GM10266 (cell line): Measurements from ENCODE around the gene E2F1.
"Not testable (repeated sequence)": the region's sequence is repeated elsewhere in the genome, so short reads cannot be mapped to it uniquely, and the experiment has no call there.

ENCODE experiments used
- DNase-seq: peaks from one replicate; pipeline ENCODE4 v3.0.0; 2012; ENCODE audit errors: extremely low spot score
- TF ChIP-seq, protein P1 (sequence below): IDR thresholded peaks from 2 replicates; pipeline ENCODE4 v1.5.1; 2012; ENCODE audit warnings: mild to moderate bottlenecking, low read depth; ENCODE audit not compliant: control insufficient read depth, insufficient read depth; ENCODE audit errors: missing control alignments

E2F1 gene

DNA sequence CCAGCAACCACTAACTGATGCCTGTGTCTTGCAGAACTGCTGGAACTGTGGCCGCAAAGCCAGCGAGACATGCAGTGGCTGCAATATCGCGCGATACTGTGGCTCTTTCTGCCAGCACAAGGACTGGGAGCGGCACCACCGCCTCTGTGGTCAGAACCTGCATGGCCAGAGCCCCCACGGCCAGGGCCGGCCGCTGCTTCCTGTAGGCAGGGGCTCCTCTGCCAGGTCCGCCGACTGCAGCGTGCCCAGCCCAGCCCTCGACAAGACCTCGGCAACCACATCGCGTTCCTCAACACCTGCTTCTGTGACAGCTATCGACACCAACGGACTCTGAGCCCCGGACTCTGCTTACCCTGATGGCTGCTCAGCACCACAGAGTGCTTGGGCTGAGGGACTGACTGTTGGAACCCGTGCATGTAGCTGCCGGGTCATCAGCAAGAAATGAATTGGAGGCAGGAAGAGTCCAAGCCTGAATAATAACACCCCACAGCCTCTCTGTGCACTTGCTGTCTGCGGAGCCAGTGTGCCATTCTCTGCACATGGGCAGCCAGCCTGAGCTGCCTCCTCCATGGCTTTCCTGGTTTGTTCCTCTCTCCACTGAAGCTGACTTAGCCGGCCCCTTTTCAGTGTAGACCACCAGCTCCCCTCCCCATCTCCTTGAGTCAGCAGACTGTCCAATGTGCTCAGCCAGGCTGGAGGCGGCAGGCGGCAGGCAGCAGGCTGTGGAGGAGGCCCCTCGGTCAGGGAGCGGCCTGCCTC is 41.7 kb downstream of the E2F1 start:
- TF ChIP-seq, protein P1, sequence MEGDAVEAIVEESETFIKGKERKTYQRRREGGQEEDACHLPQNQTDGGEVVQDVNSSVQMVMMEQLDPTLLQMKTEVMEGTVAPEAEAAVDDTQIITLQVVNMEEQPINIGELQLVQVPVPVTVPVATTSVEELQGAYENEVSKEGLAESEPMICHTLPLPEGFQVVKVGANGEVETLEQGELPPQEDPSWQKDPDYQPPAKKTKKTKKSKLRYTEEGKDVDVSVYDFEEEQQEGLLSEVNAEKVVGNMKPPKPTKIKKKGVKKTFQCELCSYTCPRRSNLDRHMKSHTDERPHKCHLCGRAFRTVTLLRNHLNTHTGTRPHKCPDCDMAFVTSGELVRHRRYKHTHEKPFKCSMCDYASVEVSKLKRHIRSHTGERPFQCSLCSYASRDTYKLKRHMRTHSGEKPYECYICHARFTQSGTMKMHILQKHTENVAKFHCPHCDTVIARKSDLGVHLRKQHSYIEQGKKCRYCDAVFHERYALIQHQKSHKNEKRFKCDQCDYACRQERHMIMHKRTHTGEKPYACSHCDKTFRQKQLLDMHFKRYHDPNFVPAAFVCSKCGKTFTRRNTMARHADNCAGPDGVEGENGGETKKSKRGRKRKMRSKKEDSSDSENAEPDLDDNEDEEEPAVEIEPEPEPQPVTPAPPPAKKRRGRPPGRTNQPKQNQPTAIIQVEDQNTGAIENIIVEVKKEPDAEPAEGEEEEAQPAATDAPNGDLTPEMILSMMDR: no peak
- no peak for DNase-seq

- DNase-seq: no peak
- TF ChIP-seq, protein P1: no peak
Observed at GRCh38 chr20:33640287-33640686, 45.9 kb downstream of the E2F1 start.

GRCh38 chr20:33636776-33637175 is 49.4 kb downstream of the E2F1 start:
- TF ChIP-seq, protein P1: no peak
- no peak for DNase-seq

DNA sequence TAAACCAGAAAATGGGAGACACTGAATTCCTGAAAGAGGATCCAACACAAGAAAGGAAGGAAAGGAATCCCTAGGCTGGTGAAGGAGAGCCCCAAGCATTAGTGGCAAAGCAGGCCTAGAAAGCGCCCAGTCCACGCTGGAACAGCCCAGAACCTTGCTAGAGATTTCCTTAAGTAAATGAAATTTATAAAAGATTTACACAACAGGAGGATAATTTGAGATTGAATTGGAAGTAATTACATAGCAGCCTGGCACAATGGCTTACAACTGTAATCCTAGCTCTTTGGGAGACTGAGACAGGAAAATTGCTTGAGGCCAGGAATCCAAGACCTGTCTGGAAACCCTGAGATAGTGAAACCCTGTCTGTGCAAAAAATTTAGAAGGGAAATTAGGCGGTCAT is 50.8 kb downstream of the E2F1 start:
- TF ChIP-seq, protein P1: no peak
- DNase-seq: no peak

GRCh38 chr20:33631910-33632309 is 54.3 kb downstream of the E2F1 start:
- DNase-seq: not testable (repeated sequence)

- no peak for DNase-seq
- TF ChIP-seq, protein P1: no peak
Observed at GRCh38 chr20:33630507-33630906, 55.7 kb downstream of the E2F1 start.

- TF ChIP-seq, protein P1: no peak
- DNase-seq: no peak
Observed at GRCh38 chr20:33629979-33630378, 56.2 kb downstream of the E2F1 start.

DNA sequence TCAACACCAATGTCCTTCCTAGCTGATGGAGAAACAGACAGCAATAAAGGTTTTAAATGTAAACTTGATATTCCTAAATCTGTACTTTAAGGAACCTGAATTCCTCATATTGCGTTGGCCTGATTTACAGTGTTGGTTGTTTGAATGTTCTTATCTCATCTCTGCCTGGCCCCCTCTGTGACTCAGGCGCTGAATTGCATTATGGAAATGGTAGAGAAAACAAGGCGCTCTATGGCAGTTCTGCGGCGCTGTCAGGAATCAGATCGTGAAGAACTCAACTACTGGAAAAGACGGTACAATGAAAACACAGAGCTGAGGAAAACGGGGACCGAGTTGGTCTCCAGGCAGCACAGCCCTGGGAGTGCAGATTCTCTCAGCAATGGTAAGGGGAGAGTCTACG is 56.7 kb downstream of the E2F1 start:
- DNase-seq: no peak
- TF ChIP-seq, protein P1: no peak
